ENCODE data around the gene GANAB. TPM values are rescaled to one million over a fixed set of nuclear protein-coding genes. Genes with fewer than 3 reads are reported as not detected.
A peak's percentile ranks its signal among the peaks of the same experiment; 100 is the strongest.

GANAB gene
- total and polyA plus RNA-seq, 2 of the 13 experiments (the other 11 are each of a cell fraction or from before 2014, with no cell fraction given): 99.5 to 234 TPM

DNA sequence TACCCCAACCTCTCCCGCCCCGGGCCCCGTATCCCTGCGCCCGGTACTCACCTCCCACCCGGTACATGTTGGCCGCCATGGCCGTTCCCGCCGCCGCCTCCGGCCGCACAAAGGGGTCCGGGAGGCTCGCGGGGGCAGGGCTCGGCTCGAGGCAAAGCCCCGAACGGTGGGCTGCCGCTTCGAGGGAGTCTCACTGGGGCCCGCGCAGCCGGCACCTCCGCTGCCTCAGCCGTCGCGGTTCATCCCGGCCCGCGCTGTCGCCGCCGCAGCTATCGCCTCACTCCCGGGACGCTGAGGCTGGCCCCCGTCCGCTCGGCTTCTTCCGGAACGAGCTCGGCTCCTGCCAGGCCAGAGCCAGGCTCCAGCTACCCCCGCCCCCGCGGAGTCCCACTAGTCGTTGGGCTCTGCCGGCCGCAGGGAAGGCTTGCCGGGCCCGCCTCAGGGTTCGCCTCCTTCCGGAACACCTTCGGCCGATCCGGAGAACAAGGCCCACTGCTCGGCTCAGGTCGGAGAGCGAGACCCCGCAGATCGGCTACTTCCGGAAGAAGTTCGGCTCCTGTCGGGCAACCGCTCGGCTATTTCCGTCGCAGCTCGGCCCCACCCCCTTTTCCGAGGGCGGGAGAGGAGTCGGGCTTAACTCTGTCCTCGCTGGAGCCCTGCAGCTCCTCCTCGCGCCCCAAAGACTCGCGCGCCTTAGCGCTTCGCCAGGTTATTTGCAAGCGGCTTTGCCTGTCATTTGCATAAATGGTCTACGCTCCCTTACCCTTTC lies 44.9 kb downstream of the GANAB start, which contains the start of gene MTA2 (continued):
- TF ChIP-seq, protein P1, sequence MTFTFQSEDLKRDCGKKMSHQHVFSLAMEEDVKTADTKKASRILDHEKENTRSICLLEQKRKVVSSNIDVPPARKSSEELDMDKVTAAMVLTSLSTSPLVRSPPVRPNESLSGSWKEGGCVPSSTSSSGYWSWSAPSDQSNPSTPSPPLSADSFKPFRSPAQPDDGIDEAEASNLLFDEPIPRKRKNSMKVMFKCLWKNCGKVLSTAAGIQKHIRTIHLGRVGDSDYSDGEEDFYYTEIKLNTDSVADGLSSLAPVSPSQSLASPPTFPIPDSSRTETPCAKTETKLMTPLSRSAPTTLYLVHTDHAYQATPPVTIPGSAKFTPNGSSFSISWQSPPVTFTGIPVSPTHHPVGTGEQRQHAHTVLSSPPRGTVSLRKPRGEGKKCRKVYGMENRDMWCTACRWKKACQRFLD (CRISPR knock-in tag; IDR thresholded peaks at IDR 0.05; ENCODE audit: borderline replicate concordance): peak; percentile 49; the same call in 1 of the 2 replicates
- TF ChIP-seq MTF2 (CRISPR knock-in tag; IDR thresholded peaks at IDR 0.05; ENCODE audit: borderline replicate concordance): no peak
- peak; percentile 51; the same call in 1 of the 2 replicates for TF ChIP-seq ZMYM4 (CRISPR knock-in tag; IDR thresholded peaks at IDR 0.05)
- TF ChIP-seq HNRNPUL1 (IDR thresholded peaks at IDR 0.05; ENCODE audit: low read depth, low read length): 0 out of 2 replicates have a peak, but pooled peaks have one; percentile 40
- peak; percentile 40; the same call in 1 of the 2 replicates for TF ChIP-seq EED (CRISPR knock-in tag; IDR thresholded peaks at IDR 0.05)
- TF ChIP-seq ZNF563 (CRISPR knock-in tag; IDR thresholded peaks at IDR 0.05): peak; percentile 90
- no peak for TF ChIP-seq NR2F6 (IDR thresholded peaks at IDR 0.05)
- peak; percentile 10; the same call in 1 of the 2 replicates for TF ChIP-seq NR2F6 (CRISPR knock-in tag; IDR thresholded peaks at IDR 0.05)
- TF ChIP-seq TCF7 (IDR thresholded peaks at IDR 0.05; ENCODE audit: low read depth): no peak
- no peak for TF ChIP-seq BRCA1 (CRISPR knock-in tag; IDR thresholded peaks at IDR 0.05)
- no peak for TF ChIP-seq ZEB1 (IDR thresholded peaks at IDR 0.05; ENCODE audit: insufficient replicate concordance, low read depth)
- TF ChIP-seq NFYC (CRISPR knock-in tag; IDR thresholded peaks at IDR 0.05): no peak
- TF ChIP-seq REL (CRISPR knock-in tag; conservative IDR thresholded peaks at IDR 0.05): 0 out of 2 replicates have a peak, but pooled peaks have one; percentile 61
- TF ChIP-seq, protein P2, sequence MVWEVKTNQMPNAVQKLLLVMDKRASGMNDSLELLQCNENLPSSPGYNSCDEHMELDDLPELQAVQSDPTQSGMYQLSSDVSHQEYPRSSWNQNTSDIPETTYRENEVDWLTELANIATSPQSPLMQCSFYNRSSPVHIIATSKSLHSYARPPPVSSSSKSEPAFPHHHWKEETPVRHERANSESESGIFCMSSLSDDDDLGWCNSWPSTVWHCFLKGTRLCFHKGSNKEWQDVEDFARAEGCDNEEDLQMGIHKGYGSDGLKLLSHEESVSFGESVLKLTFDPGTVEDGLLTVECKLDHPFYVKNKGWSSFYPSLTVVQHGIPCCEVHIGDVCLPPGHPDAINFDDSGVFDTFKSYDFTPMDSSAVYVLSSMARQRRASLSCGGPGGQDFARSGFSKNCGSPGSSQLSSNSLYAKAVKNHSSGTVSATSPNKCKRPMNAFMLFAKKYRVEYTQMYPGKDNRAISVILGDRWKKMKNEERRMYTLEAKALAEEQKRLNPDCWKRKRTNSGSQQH (CRISPR knock-in tag; IDR thresholded peaks at IDR 0.05; ENCODE audit: low read depth): no peak
- no peak for TF ChIP-seq ZNF30 (CRISPR knock-in tag; IDR thresholded peaks at IDR 0.05)
- TF ChIP-seq TSC22D2 (CRISPR knock-in tag; IDR thresholded peaks at IDR 0.05; ENCODE audit: borderline replicate concordance): no peak
- TF ChIP-seq, protein P3, sequence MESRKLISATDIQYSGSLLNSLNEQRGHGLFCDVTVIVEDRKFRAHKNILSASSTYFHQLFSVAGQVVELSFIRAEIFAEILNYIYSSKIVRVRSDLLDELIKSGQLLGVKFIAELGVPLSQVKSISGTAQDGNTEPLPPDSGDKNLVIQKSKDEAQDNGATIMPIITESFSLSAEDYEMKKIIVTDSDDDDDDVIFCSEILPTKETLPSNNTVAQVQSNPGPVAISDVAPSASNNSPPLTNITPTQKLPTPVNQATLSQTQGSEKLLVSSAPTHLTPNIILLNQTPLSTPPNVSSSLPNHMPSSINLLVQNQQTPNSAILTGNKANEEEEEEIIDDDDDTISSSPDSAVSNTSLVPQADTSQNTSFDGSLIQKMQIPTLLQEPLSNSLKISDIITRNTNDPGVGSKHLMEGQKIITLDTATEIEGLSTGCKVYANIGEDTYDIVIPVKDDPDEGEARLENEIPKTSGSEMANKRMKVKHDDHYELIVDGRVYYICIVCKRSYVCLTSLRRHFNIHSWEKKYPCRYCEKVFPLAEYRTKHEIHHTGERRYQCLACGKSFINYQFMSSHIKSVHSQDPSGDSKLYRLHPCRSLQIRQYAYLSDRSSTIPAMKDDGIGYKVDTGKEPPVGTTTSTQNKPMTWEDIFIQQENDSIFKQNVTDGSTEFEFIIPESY (CRISPR knock-in tag; IDR thresholded peaks at IDR 0.05): no peak
- TF ChIP-seq, protein P4, sequence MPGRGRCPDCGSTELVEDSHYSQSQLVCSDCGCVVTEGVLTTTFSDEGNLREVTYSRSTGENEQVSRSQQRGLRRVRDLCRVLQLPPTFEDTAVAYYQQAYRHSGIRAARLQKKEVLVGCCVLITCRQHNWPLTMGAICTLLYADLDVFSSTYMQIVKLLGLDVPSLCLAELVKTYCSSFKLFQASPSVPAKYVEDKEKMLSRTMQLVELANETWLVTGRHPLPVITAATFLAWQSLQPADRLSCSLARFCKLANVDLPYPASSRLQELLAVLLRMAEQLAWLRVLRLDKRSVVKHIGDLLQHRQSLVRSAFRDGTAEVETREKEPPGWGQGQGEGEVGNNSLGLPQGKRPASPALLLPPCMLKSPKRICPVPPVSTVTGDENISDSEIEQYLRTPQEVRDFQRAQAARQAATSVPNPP (CRISPR knock-in tag; IDR thresholded peaks at IDR 0.05): no peak
- TF ChIP-seq, protein P5, sequence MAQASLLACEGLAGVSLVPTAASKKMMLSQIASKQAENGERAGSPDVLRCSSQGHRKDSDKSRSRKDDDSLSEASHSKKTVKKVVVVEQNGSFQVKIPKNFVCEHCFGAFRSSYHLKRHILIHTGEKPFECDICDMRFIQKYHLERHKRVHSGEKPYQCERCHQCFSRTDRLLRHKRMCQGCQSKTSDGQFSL (CRISPR knock-in tag; IDR thresholded peaks at IDR 0.05): no peak
